Kidney epithelial cell (primary cell): ENCODE data around the gene EXOC6B. TPM values are rescaled to one million over a fixed set of nuclear protein-coding genes. Genes with fewer than 3 reads are reported as not detected.

Experiments used
- DNase-seq: peaks from one replicate; pipeline ENCODE4 v3.0.0-alpha.2; 2010; ENCODE audit warnings: low read depth
- H3K27me3 ChIP-seq: 2 replicates; pipeline ENCODE4 v1.6.0; 2011; ENCODE audit warnings: low read length; ENCODE audit not compliant: control insufficient read depth, insufficient read depth
- H3K36me3 ChIP-seq: 2 replicates; pipeline ENCODE4 v1.5.1; 2011; ENCODE audit warnings: low read length; ENCODE audit not compliant: control insufficient read depth, insufficient read depth
- H3K4me3 ChIP-seq: 2 replicates; pipeline ENCODE4 v1.5.1; 2011; ENCODE audit warnings: low read depth, mild to moderate bottlenecking, control low read depth, low read length
- total RNA-seq: library from RNA; depleted of rRNA; stranded (reverse); fragments of >200 nt; gene quantifications from 2 replicates; pipeline ENCODE4 v1.2.3, GENCODE V29; 2015
- TF ChIP-seq, protein P1 (sequence below): IDR thresholded peaks from 2 replicates; pipeline ENCODE4 v1.5.1; 2011; ENCODE audit warnings: mild to moderate bottlenecking, moderate library complexity, low read length, control low read depth, inconsistent platforms; ENCODE audit not compliant: insufficient read depth, poor library complexity, severe bottlenecking

Gene EXOC6B
- total RNA-seq, 1 donor from 2014 or later = 21.8 TPM

DNA sequence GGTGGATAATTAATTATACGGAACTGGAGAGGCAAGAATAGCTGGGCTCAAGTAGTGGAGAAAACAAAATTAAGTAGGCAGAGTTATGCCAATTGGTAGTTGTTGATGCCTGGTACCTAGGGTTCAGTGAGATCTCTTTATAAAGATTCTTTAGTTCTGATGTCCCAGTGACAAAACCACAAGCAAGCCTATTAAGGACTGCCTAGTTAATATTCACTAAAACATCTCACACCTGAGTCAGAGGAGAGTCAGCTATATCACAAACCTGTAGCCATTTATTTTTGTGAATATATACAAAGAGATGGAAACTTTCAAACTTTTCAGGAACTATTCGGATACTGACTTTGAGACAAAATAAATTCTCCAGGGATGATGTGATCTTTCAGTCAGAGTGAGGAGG is 464.3 kb downstream of the EXOC6B start:
- no peak for DNase-seq
- TF ChIP-seq, protein P1, sequence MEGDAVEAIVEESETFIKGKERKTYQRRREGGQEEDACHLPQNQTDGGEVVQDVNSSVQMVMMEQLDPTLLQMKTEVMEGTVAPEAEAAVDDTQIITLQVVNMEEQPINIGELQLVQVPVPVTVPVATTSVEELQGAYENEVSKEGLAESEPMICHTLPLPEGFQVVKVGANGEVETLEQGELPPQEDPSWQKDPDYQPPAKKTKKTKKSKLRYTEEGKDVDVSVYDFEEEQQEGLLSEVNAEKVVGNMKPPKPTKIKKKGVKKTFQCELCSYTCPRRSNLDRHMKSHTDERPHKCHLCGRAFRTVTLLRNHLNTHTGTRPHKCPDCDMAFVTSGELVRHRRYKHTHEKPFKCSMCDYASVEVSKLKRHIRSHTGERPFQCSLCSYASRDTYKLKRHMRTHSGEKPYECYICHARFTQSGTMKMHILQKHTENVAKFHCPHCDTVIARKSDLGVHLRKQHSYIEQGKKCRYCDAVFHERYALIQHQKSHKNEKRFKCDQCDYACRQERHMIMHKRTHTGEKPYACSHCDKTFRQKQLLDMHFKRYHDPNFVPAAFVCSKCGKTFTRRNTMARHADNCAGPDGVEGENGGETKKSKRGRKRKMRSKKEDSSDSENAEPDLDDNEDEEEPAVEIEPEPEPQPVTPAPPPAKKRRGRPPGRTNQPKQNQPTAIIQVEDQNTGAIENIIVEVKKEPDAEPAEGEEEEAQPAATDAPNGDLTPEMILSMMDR = no peak
- H3K27me3 ChIP-seq = no peaks in the 10 kb centered on the region
- no peak overlapping the region for H3K4me3 ChIP-seq
- no peaks in the 10 kb centered on the region for H3K36me3 ChIP-seq

DNA sequence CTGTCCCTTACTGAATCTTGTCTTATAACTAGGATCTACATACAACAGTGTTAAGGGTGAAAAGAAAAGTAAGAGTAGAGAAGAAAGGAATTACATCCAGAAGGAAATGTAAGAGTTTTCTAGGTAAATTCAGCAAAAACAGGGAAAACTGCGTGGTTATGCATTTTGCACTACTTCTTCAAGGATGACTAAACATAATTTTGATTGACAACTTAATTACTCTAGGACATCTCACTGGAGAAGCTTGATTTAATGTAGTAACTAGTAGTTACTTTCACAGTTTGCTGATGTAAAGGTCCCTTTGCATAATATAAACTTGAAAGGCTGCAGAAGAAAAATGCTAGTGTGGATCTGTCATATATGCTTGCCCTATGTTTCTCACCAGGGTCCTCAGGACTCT is 464.8 kb downstream of the EXOC6B start:
- Histone ChIP-seq H3K36me3 (no peaks in the 10 kb centered on the region), H3K4me3 (no peak overlapping the region), H3K27me3 (no peaks in the 10 kb centered on the region)
- TF ChIP-seq, protein P1 = no peak
- DNase-seq = no peak

DNA sequence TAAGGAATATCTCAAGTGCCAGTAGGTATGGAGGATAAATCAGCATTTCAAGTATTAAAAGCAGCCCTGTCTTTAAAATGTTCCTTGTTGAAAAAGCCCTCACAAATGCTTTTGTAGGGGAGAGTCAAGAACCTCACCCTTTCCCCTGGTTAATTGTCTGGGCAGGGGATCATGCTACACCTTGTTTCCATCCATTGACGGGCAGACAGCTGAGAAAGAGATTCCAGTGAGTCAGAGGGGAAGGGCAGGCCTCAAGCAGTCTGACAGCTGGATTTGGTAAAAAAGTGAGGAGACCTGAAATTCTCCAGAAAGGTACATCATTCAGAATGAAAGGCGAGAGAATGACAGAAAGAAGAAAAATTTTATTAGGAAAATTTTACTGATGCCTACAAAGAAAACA is 475.0 kb downstream of the EXOC6B start:
- Histone ChIP-seq H3K36me3 (no peaks in the 10 kb centered on the region), H3K4me3 (no peak overlapping the region), H3K27me3 (no peaks in the 10 kb centered on the region)
- TF ChIP-seq, protein P1 = no peak
- DNase-seq = no peak

DNA sequence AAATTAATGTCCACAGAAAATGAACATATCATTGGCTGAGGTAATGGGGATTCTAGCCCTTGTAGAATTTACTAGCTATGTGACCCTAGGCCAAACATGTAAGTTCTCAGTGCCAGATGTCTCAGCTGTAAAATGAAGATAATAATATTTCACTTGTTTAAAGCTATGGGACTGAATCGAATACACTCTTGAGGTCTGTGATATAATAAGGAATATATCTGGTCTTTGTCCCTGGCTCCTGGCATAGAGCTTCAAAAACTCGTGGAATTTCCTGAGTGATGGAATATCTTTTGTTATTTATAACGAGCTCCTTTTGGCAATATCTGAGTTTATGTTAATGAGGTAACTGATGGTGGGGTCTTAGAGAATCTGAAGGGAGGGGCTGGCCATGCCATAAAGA is 476.8 kb downstream of the EXOC6B start:
- Histone ChIP-seq H3K36me3 (no peaks in the 10 kb centered on the region), H3K27me3 (no peaks in the 10 kb centered on the region), H3K4me3 (no peak overlapping the region)
- TF ChIP-seq, protein P1 = no peak
- DNase-seq = no peak

DNA sequence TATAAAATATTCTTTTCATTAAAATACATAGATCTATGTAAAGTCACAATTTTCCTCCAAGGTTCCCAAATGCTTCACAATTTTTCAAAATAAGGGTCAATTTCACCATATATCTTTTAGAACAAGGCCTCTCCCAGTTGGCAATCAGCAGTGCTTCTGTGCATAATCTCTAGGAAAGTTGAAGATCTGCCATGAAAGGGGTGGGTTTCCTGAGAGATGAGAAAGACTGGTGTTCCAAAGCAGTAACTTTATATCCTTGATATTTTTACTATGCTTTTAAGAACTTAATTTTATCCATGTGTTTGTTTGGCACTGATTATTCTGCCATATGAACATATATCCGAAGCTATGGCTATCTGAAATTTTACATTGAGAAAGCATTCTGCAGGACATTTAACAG is 478.8 kb downstream of the EXOC6B start:
- TF ChIP-seq, protein P1 = no peak
- Histone ChIP-seq H3K4me3 (no peak overlapping the region), H3K27me3 (no peaks in the 10 kb centered on the region), H3K36me3 (no peaks in the 10 kb centered on the region)
- DNase-seq = no peak

DNA sequence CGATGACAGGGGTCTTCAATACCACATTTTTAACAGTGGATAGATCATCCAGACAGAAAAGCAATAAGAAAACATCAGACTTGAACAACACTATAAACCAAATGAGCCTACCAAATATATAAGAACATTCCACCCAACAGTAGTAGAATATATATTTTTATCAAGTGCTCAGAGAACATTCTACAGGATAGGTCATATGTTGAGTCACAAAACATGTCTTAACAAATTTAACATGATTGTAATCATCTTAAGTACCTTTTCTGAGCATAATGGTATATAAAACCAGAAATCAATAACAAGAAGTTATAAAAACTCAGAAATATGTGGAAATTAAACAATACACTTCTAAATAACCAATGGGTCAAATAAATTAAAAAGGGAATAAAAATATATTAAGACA is 484.2 kb downstream of the EXOC6B start:
- no peak for DNase-seq
- Histone ChIP-seq H3K36me3 (no peaks in the 10 kb centered on the region), H3K27me3 (no peaks in the 10 kb centered on the region), H3K4me3 (no peak overlapping the region)
- TF ChIP-seq, protein P1 = no peak
